Neutrophil (primary cell): ENCODE data around the gene CPNE4.

Experiments used
- H3K27ac ChIP-seq: fragments of 200-600 bp; sonication (generic); 2 replicates; pipeline ENCODE4 v1.5.1; 2016; ENCODE audit warnings: mild to moderate bottlenecking, moderate library complexity
- H3K27me3 ChIP-seq: fragments of 200-600 bp; sonication (generic); 2 replicates; pipeline ENCODE4 v1.6.0; 2016; ENCODE audit warnings: mild to moderate bottlenecking
- H3K36me3 ChIP-seq: fragments of 200-600 bp; sonication (generic); 2 replicates; pipeline ENCODE4 v1.5.1; 2017
- H3K4me1 ChIP-seq, 2 experiments: fragments of 200-600 bp in 1 of 2; sonication (generic) in 1 of 2; 1 replicate in 1 of 2; 2 replicates in 1 of 2; pipeline versions ENCODE4 v1.5.1 to v1.6.1; 2013 to 2016; ENCODE audit warnings: low read depth in 1 of 2, low read length in 1 of 2, mild to moderate bottlenecking in 1 of 2, moderate library complexity in 1 of 2; ENCODE audit not compliant: control insufficient read depth in 1 of 2, insufficient read depth in 1 of 2
- H3K4me3 ChIP-seq, 2 experiments: fragments of 200-600 bp in 1 of 2; sonication (generic) in 1 of 2; 1 replicate in 1 of 2; 2 replicates in 1 of 2; pipeline ENCODE4 v1.5.1; 2013 to 2016; ENCODE audit warnings: low read depth in 1 of 2, low read length in 1 of 2, mild to moderate bottlenecking in 1 of 2, moderate library complexity in 1 of 2
- H3K9me3 ChIP-seq: fragments of 200-600 bp; sonication (generic); 2 replicates; pipeline ENCODE4 v1.5.1; 2016
- CTCF ChIP-seq: fragments of 200-600 bp; sonication (generic); IDR thresholded peaks from 2 replicates; pipeline ENCODE4 v1.5.1; 2016; ENCODE audit warnings: antibody characterized with exemption

Gene CPNE4

GRCh38 chr3:131605916-131606315 lies 428.9 kb downstream of the CPNE4 start:
- Histone ChIP-seq H3K4me1 (no peaks in the 10 kb centered on the region), H3K27me3 (peaks cover 21% of the 10 kb centered on the region), H3K36me3 (no peaks in the 10 kb centered on the region), H3K27ac (no peak overlapping the region), H3K4me3 (no peak overlapping the region), H3K9me3 (no peaks in the 10 kb centered on the region)
- TF ChIP-seq CTCF = no peak

- no peak for TF ChIP-seq CTCF
- H3K4me3 ChIP-seq = no peak overlapping the region
- no peak overlapping the region for H3K27ac ChIP-seq
- H3K9me3 ChIP-seq = no peaks in the 10 kb centered on the region
- H3K4me1 ChIP-seq = no peaks in the 10 kb centered on the region
- peaks cover 21% of the 10 kb centered on the region for H3K27me3 ChIP-seq
- H3K36me3 ChIP-seq = no peaks in the 10 kb centered on the region
Observed at GRCh38 chr3:131602011-131602779, 432.6 kb downstream of the CPNE4 start.

DNA sequence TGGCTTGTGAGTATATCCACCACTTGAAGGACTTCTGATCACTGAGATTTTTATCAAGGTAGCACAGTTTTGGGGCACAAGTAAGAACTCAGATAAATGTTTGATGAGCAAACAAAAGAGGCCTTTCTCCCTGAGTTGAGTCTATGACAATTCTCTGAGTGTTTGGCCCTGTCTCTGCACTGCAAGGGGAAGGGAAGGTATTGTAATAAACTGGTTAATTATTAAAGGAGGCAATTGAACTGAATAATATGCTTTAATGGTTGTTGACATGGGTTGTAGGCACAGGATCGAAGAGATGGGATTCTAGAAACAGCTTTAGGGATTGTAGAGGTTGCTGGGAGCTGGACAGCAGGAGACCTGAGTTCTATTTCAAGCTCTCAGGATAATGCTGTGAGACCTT lies 437.0 kb downstream of the CPNE4 start:
- Histone ChIP-seq H3K4me3 (no peak overlapping the region), H3K9me3 (no peaks in the 10 kb centered on the region), H3K27me3 (peaks cover 8% of the 10 kb centered on the region), H3K36me3 (no peaks in the 10 kb centered on the region), H3K4me1 (no peaks in the 10 kb centered on the region), H3K27ac (no peak overlapping the region)
- TF ChIP-seq CTCF = no peak

DNA sequence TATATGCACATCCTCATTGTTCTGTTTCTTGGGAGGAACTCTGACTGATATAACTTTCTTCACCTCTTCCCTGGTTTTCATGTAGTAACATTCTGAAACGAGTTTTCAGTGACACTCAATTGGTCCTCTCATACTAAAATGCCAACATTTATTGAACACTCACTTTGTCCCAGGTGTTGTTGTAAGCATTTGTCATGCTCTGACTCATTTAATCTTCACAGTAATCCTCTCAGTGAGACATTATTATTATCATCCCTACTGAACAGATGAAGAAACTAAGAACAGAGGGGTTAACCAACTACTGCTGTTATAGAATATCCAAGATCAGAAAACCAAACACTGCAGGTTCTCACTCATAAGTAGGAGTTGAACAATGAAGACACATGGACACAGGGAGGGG lies 437.9 kb downstream of the CPNE4 start:
- Histone ChIP-seq H3K9me3 (no peaks in the 10 kb centered on the region), H3K4me1 (no peaks in the 10 kb centered on the region), H3K27ac (no peak overlapping the region), H3K36me3 (no peaks in the 10 kb centered on the region), H3K27me3 (no peaks in the 10 kb centered on the region), H3K4me3 (no peak overlapping the region)
- no peak for TF ChIP-seq CTCF

DNA sequence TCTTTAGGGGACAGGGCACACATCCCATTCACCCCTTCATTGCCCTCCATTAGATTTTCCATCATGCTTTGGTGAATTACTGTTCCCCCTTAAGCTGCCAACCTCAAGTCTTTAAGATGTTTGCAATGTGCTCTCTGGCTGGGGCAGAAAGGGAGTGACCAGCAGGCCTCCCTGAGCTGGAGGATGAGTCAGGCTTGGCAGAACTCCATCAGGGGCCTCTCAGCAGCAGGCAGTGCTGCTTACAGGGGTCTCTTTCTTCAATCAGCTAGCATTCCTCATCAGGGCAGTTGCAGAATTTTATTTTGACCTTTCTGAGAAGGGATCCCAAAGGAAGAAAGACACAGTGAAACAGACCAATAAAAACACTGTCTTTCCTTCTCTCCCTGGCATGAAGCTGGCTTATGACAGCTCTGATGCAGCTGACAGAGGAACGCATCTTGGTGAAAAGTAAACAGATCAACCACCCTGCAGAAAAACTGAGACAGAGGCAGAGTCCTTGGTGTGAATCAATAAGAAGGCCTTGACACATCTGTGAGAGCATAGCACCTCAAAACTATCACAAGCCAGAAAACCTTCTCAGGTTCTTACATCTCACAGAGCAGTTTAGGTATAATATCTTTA lies 443.3 kb downstream of the CPNE4 start:
- Histone ChIP-seq H3K4me1 (no peaks in the 10 kb centered on the region), H3K4me3 (no peak overlapping the region), H3K9me3 (no peaks in the 10 kb centered on the region), H3K27me3 (no peaks in the 10 kb centered on the region), H3K27ac (no peak overlapping the region), H3K36me3 (no peaks in the 10 kb centered on the region)
- no peak for TF ChIP-seq CTCF
